HCT116 (cell line): ENCODE data around the gene HLA-B.
A peak's percentile ranks its signal among the peaks of the same experiment; 100 is the strongest.

Source experiments
- CTCF ChIP-seq, 3 experiments: fragments of 200-600 bp in 1 of 3; sonication (generic) in 1 of 3; IDR thresholded peaks in 2 of 3; conservative IDR thresholded peaks in 1 of 3; 2 replicates each; pipeline ENCODE4 v1.5.1; 2012 to 2017; ENCODE audit warnings: low read depth in 2 of 3, low read length in 2 of 3, antibody characterized with exemption in 1 of 3, borderline replicate concordance in 1 of 3, control low read depth in 1 of 3, mild to moderate bottlenecking in 1 of 3, mixed read lengths in 1 of 3, mixed run types in 1 of 3, moderate library complexity in 1 of 3; ENCODE audit not compliant: insufficient read depth in 1 of 3
- EZH2phosphoT487 ChIP-seq: fragments of 200-600 bp; IDR thresholded peaks from 2 replicates; pipeline ENCODE4 v1.6.1; 2018; ENCODE audit warnings: antibody characterized with exemption, borderline replicate concordance
- JUND ChIP-seq: IDR thresholded peaks from 2 replicates; pipeline ENCODE4 v1.6.1; 2012
- MAX ChIP-seq: IDR thresholded peaks from 2 replicates; pipeline ENCODE4 v1.6.1; 2012
- REST ChIP-seq: IDR thresholded peaks from 2 replicates; pipeline ENCODE4 v1.6.1; 2012; ENCODE audit warnings: low read depth
- SIN3A ChIP-seq: IDR thresholded peaks from 2 replicates; pipeline ENCODE4 v1.6.1; 2012; ENCODE audit warnings: low read depth
- ZNF274 ChIP-seq: fragments of 200-500 bp; sonication (Bioruptor generic); IDR thresholded peaks from 2 replicates; pipeline ENCODE4 v1.6.1; 2014; ENCODE audit warnings: mild to moderate bottlenecking, low read depth, low read length, inconsistent platforms

GRCh38 chr6:31401403-31401802, 44.4 kb upstream of the HLA-B start:
- no peak for TF ChIP-seq ZNF274
- TF ChIP-seq JUND: peak; percentile 43; the same call in 1 of the 2 replicates
- TF ChIP-seq CTCF (IDR thresholded peaks at IDR 0.05 in 2 of 3, conservative IDR thresholded peaks at IDR 0.05 in 1 of 3; ENCODE audit: borderline replicate concordance in 1 of 3, insufficient read depth in 1 of 3, low read depth in 2 of 3, low read length in 2 of 3): no peak
- no peak; the same call in 1 of the 2 replicates for TF ChIP-seq MAX
- TF ChIP-seq EZH2phosphoT487: no peak
- TF ChIP-seq REST: no peak
- 0 out of 2 replicates have a peak, but pooled peaks have one; percentile 20 for TF ChIP-seq SIN3A
